Activated naive CD4-positive, alpha-beta T cell treated with anti-CD3 and anti-CD28 coated beads, Interleukin-2, amount 50 U/mL, for 24 hours (primary cell): Measurements from ENCODE around the gene CPT2.
A peak's percentile ranks its signal among the peaks of the same experiment; 100 is the strongest.
"Not testable (repeated sequence)": the region's sequence is repeated elsewhere in the genome, so short reads cannot be mapped to it uniquely, and the experiment has no call there.

Source experiments
- H3K27ac Mint-ChIP-seq: one replicate; pipeline ENCODE4 v1.8.0; 2021; ENCODE audit warnings: mild to moderate bottlenecking, mixed read lengths
- H3K27me3 Mint-ChIP-seq: one replicate; pipeline ENCODE4 v1.8.0; 2021; ENCODE audit warnings: mixed read lengths
- H3K36me3 Mint-ChIP-seq: one replicate; pipeline ENCODE4 v1.8.0; 2021; ENCODE audit warnings: mixed read lengths
- H3K4me1 Mint-ChIP-seq: one replicate; pipeline ENCODE4 v1.8.0; 2021; ENCODE audit warnings: mixed read lengths
- H3K4me3 Mint-ChIP-seq: one replicate; pipeline ENCODE4 v1.8.0; 2021; ENCODE audit warnings: mild to moderate bottlenecking, mixed read lengths
- H3K9me3 Mint-ChIP-seq: one replicate; pipeline ENCODE4 v1.8.0; 2021; ENCODE audit warnings: mixed read lengths

The CPT2 gene

GRCh38 chr1:53174971-53175913 is 21.4 kb upstream of the CPT2 start:
- H3K4me3 Mint-ChIP-seq, result no peak overlapping the region
- H3K27me3 Mint-ChIP-seq, result peaks cover 6% of the 10 kb centered on the region
- no peak overlapping the region for H3K27ac Mint-ChIP-seq
- peaks cover 10% of the 10 kb centered on the region for H3K4me1 Mint-ChIP-seq
- no peaks in the 10 kb centered on the region for H3K9me3 Mint-ChIP-seq
- no peaks in the 10 kb centered on the region for H3K36me3 Mint-ChIP-seq

GRCh38 chr1:53176452-53177208 is 20.0 kb upstream of the CPT2 start:
- Mint-ChIP-seq H3K36me3 (no peaks in the 10 kb centered on the region), H3K27me3 (peaks cover 8% of the 10 kb centered on the region), H3K4me1 (peaks cover 10% of the 10 kb centered on the region), H3K4me3 (no peak overlapping the region), H3K9me3 (no peaks in the 10 kb centered on the region), H3K27ac (no peak overlapping the region)

- peaks cover 4% of the 10 kb centered on the region for H3K27me3 Mint-ChIP-seq
- H3K9me3 Mint-ChIP-seq, result no peaks in the 10 kb centered on the region
- no peak overlapping the region for H3K4me3 Mint-ChIP-seq
- H3K27ac Mint-ChIP-seq, result no peak overlapping the region
- no peaks in the 10 kb centered on the region for H3K4me1 Mint-ChIP-seq
- H3K36me3 Mint-ChIP-seq, result no peaks in the 10 kb centered on the region
Measured at GRCh38 chr1:53180226-53180625, 16.4 kb upstream of the CPT2 start.

DNA sequence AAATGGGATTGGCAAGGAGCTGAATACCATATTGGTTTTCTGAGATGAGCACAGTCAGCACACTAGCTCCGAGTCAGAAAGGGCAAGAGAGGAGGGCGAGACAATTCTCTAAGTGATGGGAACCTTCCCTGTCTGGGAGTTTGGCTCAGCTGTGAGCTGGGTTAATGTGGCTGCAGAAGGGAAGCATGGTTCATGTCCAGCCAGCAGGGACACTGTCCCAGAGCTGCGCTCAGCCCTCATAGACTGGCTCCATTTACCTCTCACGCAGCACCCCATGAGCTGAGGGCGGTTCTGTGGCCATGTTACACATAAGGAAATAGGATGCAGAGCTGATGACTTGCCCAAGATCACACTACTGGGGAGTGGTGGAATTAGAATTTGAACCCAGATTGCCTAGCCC is 15.7 kb upstream of the CPT2 start:
- Mint-ChIP-seq H3K9me3 (no peaks in the 10 kb centered on the region), H3K4me1 (no peaks in the 10 kb centered on the region), H3K27me3 (peaks cover 4% of the 10 kb centered on the region), H3K27ac (no peak overlapping the region), H3K36me3 (no peaks in the 10 kb centered on the region), H3K4me3 (no peak overlapping the region)

- Mint-ChIP-seq H3K4me3 (no peak overlapping the region), H3K36me3 (no peaks in the 10 kb centered on the region), H3K4me1 (no peaks in the 10 kb centered on the region), H3K27ac (no peak overlapping the region), H3K27me3 (peaks cover 3% of the 10 kb centered on the region), H3K9me3 (no peaks in the 10 kb centered on the region)
Measured at GRCh38 chr1:53182111-53182593, 14.5 kb upstream of the CPT2 start.

GRCh38 chr1:53182716-53183094 is 13.9 kb upstream of the CPT2 start:
- Mint-ChIP-seq H3K36me3 (no peaks in the 10 kb centered on the region), H3K4me3 (no peak overlapping the region), H3K27ac (no peak overlapping the region), H3K4me1 (no peaks in the 10 kb centered on the region), H3K27me3 (peaks cover 3% of the 10 kb centered on the region), H3K9me3 (no peaks in the 10 kb centered on the region)

GRCh38 chr1:53183095-53183990 is 13.3 kb upstream of the CPT2 start:
- no peaks in the 10 kb centered on the region for H3K36me3 Mint-ChIP-seq
- H3K4me1 Mint-ChIP-seq, result no peaks in the 10 kb centered on the region
- H3K9me3 Mint-ChIP-seq, result no peaks in the 10 kb centered on the region
- H3K27ac Mint-ChIP-seq, result no peak overlapping the region
- H3K27me3 Mint-ChIP-seq, result peaks cover 3% of the 10 kb centered on the region
- H3K4me3 Mint-ChIP-seq, result no peak overlapping the region

DNA sequence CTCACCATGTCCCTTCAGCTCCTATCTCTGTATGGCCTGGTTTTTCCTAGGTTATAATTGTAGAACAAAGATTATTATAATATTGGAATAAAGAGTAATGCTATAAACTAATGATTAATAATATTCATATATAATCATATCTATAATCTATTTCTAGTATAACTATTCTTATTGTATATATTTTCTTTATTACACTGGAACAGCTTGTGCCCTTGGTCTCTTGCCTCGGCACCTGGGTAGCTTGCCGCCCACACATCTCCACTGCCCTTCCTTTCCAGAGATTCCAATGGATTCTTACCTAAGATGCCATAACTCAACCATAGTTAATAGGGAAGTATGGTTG is 10.7 kb upstream of the CPT2 start:
- H3K27me3 Mint-ChIP-seq, H3K27ac Mint-ChIP-seq, H3K4me3 Mint-ChIP-seq, H3K4me1 Mint-ChIP-seq, H3K36me3 Mint-ChIP-seq, H3K9me3 Mint-ChIP-seq: not testable (repeated sequence)

DNA sequence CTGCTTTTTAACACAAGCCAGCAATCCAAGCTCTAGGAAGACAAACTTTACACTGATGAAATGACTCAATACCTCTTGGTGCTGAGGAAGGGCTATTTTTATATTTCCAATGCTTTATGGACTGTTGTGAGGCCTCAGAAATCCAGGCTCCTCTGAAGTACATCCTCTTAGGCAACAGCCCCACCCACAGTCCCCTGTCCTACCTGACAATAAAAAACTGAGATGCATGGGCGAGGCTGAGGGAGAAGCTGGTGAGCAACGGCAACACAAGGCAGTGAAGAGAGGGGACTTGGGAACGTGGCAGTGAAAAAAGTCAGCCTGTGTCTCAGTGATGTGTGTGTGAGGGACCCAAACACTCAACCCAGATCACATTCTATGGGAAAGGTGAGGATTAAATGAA is 10.1 kb upstream of the CPT2 start:
- H3K27ac Mint-ChIP-seq, result no peak overlapping the region
- no peaks in the 10 kb centered on the region for H3K4me1 Mint-ChIP-seq
- H3K9me3 Mint-ChIP-seq, result no peaks in the 10 kb centered on the region
- H3K4me3 Mint-ChIP-seq, result no peak overlapping the region
- H3K27me3 Mint-ChIP-seq, result peaks cover 2% of the 10 kb centered on the region
- H3K36me3 Mint-ChIP-seq, result no peaks in the 10 kb centered on the region

GRCh38 chr1:53187401-53187800 is 9.2 kb upstream of the CPT2 start:
- no peaks in the 10 kb centered on the region for H3K4me1 Mint-ChIP-seq
- peaks cover 2% of the 10 kb centered on the region for H3K27me3 Mint-ChIP-seq

DNA sequence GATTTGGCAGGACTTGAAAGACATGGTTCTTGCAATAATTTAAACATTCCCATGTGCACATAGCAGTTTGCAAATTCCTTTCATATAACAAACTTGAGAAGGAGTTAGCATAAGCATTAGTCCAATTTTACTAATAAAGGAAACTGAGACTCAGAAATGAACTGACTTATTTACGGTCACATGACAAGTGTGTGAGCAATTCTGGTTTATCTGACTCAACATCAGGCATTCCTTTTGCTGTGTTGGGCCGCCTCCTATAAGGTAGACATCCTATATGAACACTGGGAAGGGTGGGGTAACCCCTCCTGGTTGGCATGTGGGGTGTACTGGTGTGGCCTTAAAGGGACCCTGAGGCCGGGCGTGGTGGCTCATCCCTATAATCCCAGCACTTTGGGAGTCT is 8.5 kb upstream of the CPT2 start:
- Mint-ChIP-seq H3K4me3 (no peak overlapping the region), H3K9me3 (no peaks in the 10 kb centered on the region), H3K36me3 (no peaks in the 10 kb centered on the region), H3K4me1 (no peaks in the 10 kb centered on the region), H3K27me3 (peaks cover 2% of the 10 kb centered on the region), H3K27ac (no peak overlapping the region)

More at GRCh38 chr1:53187401-53187800, 9.2 kb upstream of the CPT2 start:
- Mint-ChIP-seq H3K4me3 (no peak overlapping the region), H3K9me3 (no peaks in the 10 kb centered on the region), H3K27ac (no peak overlapping the region), H3K36me3 (no peaks in the 10 kb centered on the region)

DNA sequence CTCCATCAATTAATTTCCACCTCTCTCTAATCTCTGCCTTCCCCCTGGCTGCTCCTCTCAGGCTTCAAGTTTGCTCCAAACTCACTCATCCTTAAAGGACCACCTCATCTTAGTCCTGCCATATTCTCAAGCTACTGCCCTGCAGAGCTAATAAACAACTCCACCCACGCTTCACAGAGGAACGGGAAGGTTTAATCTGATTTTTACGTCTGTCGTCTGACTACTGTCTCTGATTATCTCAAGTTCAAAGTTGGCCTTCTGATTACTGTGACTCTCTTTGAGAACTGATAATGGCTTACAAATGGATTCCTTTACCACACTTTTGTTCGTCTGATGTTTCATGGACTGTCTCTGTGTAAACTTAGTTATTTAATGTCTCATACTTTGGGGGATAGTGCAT is 7.6 kb upstream of the CPT2 start:
- H3K9me3 Mint-ChIP-seq, result no peaks in the 10 kb centered on the region
- no peaks in the 10 kb centered on the region for H3K4me1 Mint-ChIP-seq
- no peak overlapping the region for H3K4me3 Mint-ChIP-seq
- peaks cover 2% of the 10 kb centered on the region for H3K27me3 Mint-ChIP-seq
- H3K27ac Mint-ChIP-seq, result no peak overlapping the region
- H3K36me3 Mint-ChIP-seq, result no peaks in the 10 kb centered on the region

GRCh38 chr1:53190210-53190611 is 6.4 kb upstream of the CPT2 start:
- Mint-ChIP-seq H3K27me3 (peaks cover 2% of the 10 kb centered on the region), H3K4me1 (no peaks in the 10 kb centered on the region), H3K9me3 (no peaks in the 10 kb centered on the region), H3K4me3 (no peak overlapping the region), H3K27ac (no peak overlapping the region), H3K36me3 (no peaks in the 10 kb centered on the region)

GRCh38 chr1:53195246-53196016 is 1.2 kb upstream of the CPT2 start:
- Mint-ChIP-seq H3K4me1 (peaks cover 36% of the 10 kb centered on the region), H3K9me3 (no peaks in the 10 kb centered on the region), H3K27ac (peak overlapping the region; percentile 59), H3K36me3 (peaks cover 2% of the 10 kb centered on the region), H3K4me3 (peak overlapping the region; percentile 61), H3K27me3 (no peaks in the 10 kb centered on the region)

DNA sequence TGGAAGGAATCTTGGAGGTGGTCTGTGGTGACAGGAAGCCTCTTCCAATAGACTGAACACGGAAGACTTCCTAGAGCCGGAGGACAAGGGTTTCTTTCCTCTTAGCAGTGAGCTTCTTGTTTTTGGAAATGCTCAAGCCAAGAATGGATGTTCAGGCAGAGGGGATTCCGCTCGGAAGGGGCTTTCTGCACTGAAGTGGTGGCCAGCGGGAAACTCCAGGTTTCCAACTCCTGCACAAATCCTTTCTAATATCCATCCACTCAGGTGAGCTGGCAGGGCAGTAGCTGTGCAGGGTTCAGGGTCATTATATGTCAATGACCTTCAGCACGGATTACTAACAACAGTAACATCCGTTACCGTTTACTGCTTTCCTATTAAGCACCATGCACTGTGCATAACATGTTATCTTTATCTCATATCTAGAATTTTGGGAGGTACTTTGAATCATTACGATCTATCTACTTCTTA is 573 bp upstream of the CPT2 start:
- no peaks in the 10 kb centered on the region for H3K9me3 Mint-ChIP-seq
- H3K27ac Mint-ChIP-seq, result peak overlapping the region; percentile 96
- peak overlapping the region; percentile 93 for H3K4me3 Mint-ChIP-seq
- peaks cover 36% of the 10 kb centered on the region for H3K4me1 Mint-ChIP-seq
- H3K27me3 Mint-ChIP-seq, result no peaks in the 10 kb centered on the region
- peaks cover 2% of the 10 kb centered on the region for H3K36me3 Mint-ChIP-seq
